Umbilical cord (tissue), 2 donors: ENCODE data around the gene SPINT2. TPM values are rescaled to one million over a fixed set of nuclear protein-coding genes. Genes with fewer than 3 reads are reported as not detected.

Source experiments
- DNase-seq: peaks from one replicate; pipeline ENCODE4 v3.0.0-alpha.2; 2015; ENCODE audit warnings: low spot score
- total RNA-seq: library from RNA; depleted of rRNA; stranded (reverse); fragments of >200 nt; gene quantifications from one replicate; pipeline ENCODE4 v1.2.3, GENCODE V29; 2014; ENCODE audit warnings: low replicate concordance; ENCODE audit not compliant: insufficient read depth

Gene SPINT2
- total RNA-seq, 1 donor from 2014 or later = 113 TPM

GRCh38 chr19:38294090-38294489 lies 29.7 kb downstream of the SPINT2 start:
- DNase-seq = no peak

DNA sequence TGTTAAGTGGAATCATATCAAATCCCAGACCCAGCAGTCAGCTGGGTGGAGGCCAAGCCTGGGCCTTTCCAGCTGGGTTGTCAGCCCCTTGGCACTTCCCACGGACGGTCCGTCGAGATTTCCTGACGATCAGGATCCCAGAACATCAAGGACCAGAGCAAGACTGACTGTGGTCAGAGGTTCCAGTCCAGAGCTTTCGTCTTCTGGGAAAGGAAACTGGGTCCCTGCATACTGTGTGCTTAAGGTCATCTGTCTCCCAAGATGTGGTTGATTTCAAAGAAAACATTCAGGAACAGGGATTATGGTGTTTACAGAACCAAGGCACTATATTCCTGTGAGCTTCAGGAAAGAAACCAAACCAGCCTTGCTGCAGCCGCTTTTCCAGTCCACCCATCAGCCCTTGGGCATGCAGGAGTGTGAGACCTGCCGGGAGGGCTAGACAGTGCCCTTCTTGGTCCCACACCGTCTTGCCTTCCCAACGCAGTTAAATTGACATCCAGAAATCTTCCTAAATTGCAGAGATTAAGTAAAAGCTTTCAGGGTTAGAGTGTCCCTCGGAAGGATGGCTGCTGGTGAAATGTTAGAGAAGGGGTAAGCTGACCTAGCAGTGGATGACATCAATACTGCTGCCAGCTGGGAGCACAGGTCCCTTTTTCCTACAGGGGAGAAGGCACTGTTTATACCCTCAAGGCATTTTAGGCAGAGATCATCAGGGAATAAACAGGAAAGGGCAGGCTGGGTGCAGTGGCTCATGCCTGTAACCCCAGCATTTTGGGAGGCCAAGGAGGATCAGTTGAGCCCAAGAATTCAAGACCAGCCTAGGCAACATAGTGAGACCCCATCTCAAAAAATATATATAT lies 34.7 kb downstream of the SPINT2 start:
- DNase-seq = peak; percentile 66

- peak; percentile 62 for DNase-seq
Observed at GRCh38 chr19:38303517-38304351, 39.4 kb downstream of the SPINT2 start, which contains the start of gene C19orf33. Gene C19orf33, plus strand, starts transcription at chr19:38304251. Its CDS starts 11 bp downstream, at chr19:38304262.

DNA sequence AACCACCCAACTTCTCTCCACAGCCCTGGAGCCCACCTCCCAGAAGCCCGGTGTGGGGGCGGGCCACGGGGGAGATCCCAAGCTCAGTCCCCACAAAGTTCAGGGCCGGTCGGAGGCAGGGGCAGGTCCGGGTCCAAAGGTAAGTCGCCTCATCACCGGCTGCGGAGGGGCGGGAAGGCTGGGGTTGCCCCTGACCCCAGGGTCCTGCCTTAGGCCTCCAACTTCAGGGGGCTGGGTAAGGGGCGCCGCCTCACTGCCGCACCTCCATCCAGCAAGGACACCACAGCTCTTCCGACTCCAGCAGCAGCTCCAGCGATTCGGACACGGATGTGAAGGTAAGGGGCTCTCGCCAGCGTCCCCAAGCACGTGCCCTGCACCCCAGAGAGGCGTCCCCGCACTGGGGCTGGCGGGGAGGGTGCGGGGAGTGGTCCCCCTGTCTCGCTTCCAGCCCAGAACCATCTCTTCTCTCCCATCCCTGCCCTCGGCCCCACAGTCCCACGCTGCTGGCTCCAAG lies 40.0 kb downstream of the SPINT2 start:
- no peak for DNase-seq

DNA sequence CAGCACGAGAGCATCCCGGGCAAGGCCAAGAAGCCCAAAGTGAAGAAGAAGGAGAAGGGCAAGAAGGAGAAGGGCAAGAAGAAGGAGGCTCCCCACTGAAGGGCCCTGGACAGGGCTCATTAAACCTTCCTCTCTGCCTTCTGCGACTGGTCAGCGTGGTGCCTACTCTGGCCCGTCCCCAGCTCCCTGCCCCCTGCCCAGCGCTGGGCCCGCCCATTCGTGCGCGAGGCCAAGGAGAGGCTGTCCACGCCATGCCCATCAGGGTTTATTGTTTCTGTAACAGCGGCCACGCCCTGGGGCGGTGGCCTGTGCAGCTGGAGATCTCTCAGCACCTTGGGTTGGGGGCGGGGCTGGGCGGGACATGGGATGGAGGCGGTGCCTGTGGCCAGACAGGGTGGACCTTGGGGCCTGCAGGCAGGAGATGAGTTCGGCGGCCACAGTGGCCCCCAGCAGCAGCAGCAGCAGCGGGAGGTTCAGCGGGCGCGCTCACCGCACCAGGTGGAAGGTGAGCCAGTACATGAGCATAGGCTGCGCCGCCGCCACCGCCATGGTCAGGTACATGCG lies 40.6 kb downstream of the SPINT2 start:
- peak; percentile 78 for DNase-seq

DNA sequence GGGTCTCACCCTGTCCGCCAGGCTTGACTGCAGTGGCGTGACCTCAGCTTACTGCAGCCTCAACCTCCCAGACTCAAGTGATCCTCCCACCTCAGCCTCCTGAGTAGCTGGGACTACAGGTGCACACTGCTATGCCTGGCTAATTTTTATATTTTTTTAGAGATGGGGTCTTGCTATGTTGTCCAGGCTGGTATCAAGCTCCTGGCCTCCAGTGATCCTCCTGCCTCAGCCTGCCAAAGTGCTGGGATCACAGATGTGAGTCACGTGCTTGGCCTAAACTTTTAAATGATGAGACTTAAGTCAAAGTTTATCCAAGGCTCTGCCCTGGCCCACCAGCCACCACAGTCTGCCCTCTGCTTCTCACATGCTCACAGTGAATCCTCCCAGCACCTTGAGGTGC lies 41.9 kb downstream of the SPINT2 start:
- no peak for DNase-seq

GRCh38 chr19:38307076-38307475 lies 42.7 kb downstream of the SPINT2 start:
- DNase-seq = no peak

- no peak for DNase-seq
Observed at GRCh38 chr19:38307597-38307996, 43.2 kb downstream of the SPINT2 start.

DNA sequence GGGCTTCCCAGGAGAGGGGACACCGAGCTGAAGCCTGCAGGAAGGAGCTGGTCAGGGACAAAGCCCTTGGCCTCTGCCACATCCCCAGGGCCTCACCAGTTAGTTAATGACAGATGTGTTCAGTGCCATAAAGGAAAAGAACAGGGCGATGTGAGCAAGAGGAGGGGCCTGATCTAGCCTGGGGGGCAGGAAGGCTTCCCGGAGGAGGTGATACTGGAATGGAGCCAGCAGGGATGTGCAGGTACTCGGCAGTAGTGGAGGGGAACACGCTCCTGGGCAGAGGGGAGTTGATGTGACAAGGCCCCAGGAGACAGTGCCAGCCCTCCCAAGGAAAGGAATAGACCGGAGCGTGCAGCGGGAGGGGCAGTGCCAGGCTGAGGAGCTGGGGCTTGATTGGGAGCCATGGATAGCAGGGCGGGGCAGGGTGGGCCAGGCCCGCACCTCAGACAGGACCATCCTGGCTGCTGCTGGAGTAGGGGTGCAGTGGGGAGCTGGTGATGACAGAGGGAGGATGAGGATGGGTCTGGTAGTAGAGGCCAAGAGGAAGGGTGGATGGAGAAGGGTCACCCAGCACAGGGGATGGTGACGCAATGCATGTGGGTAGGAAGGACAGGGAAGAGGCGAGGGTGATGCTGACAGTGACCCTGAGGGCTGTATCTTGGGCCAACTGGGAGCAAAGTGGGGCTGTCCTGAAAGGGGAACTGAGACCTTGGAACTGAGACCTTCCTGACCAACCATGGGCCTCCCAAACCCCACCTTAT lies 43.8 kb downstream of the SPINT2 start:
- DNase-seq = no peak

GRCh38 chr19:38308926-38309614 lies 44.7 kb downstream of the SPINT2 start:
- DNase-seq = no peak

GRCh38 chr19:38309615-38310278 lies 45.4 kb downstream of the SPINT2 start:
- no peak for DNase-seq

- no peak for DNase-seq
Observed at GRCh38 chr19:38310279-38310670, 45.9 kb downstream of the SPINT2 start.

DNA sequence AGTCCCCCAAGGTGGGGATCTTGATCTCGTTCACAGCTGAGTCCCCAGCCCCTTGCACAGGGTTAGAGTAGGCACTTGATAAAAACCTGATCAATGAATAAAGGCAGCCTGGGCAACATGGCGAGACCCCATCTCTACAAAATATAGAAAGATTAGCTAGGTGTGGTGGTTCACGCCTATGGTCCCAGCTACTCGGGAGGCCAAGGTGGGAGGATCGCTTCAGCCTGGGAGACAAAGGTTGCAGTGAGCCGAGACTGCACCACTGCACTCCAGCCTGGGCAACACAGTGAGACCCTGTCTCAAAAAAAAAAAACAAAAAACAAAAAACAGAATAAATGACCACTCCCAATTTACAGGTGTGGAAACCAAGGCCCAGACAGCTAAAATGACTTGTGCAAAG lies 46.6 kb downstream of the SPINT2 start:
- no peak for DNase-seq

GRCh38 chr19:38315657-38316476 lies 51.5 kb downstream of the SPINT2 start, which contains the start of gene YIF1B:
Gene YIF1B, minus strand, starts transcription at chr19:38315947. Its CDS starts 30 bp downstream, at chr19:38315917.
- DNase-seq = peak; percentile 99

DNA sequence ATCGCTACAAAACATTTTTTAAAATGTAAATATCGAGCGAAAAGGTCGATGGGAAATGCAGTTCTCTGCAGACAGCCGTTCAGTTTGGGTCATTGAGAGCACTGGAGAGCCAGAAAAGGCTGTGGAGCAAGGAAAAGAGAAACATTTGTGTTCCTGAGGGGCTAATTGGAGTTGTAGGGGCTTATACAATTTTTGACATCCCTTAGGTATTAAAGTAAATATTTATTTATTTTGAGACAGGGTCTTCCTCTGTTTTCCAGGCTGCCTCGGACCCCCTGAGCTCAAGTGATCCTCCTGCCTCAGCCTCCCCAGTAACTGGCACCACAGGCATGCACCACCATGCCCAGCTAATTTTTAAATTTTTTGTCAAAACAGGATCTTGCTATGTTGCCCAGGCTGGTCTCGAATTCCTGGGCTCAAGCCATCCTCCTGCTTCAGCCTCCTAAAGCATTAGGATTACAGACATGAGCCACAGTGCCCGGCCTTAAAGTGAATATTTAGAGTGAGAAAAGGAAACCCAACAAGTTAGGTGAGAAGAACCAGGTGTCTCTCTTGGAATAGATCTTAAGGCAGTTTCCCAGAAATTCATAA lies 52.2 kb downstream of the SPINT2 start:
- no peak for DNase-seq

- DNase-seq = no peak
Observed at GRCh38 chr19:38317104-38317612, 52.8 kb downstream of the SPINT2 start.

GRCh38 chr19:38318660-38319059 lies 54.3 kb downstream of the SPINT2 start:
- peak; percentile 80 for DNase-seq
